ENCODE data around the gene GRHPR.

GRCh38 chr9:37407468-37407867 is 15.0 kb upstream of the GRHPR start:
- TF ChIP-seq PRDM10 (tag by site-specific recombination; IDR thresholded peaks at IDR 0.05) (no peak), PBX3 (CRISPR knock-in tag; IDR thresholded peaks at IDR 0.05) (no peak), ZBTB1 (tag by site-specific recombination; IDR thresholded peaks at IDR 0.05) (no peak), CTCF (tag by site-specific recombination; IDR thresholded peaks at IDR 0.05) (no peak), ZNF148 (tag by site-specific recombination; IDR thresholded peaks at IDR 0.05; ENCODE audit: borderline replicate concordance) (no peak), YY1 (tag by site-specific recombination; IDR thresholded peaks at IDR 0.05) (no peak), ZSCAN16 (tag by site-specific recombination; IDR thresholded peaks at IDR 0.05) (no peak), GLI4 (tag by site-specific recombination; IDR thresholded peaks at IDR 0.05) (no peak), ZNF660 (tag by site-specific recombination; IDR thresholded peaks at IDR 0.05) (no peak), ZNF274 (IDR thresholded peaks at IDR 0.05; ENCODE audit: low read length) (no peak), ZNF274 (tag by site-specific recombination; IDR thresholded peaks at IDR 0.05; ENCODE audit: borderline replicate concordance) (no peak), ZBTB7A (tag by site-specific recombination; IDR thresholded peaks at IDR 0.05; ENCODE audit: low read depth) (no peak), ZNF830 (tag by site-specific recombination; IDR thresholded peaks at IDR 0.05; ENCODE audit: low read depth) (no peak), ZBTB10 (tag by site-specific recombination; IDR thresholded peaks at IDR 0.05) (no peak), ZNF561 (tag by site-specific recombination; IDR thresholded peaks at IDR 0.05; ENCODE audit: borderline replicate concordance) (no peak)
